Stimulated activated CD4-positive, alpha-beta T cell treated with anti-CD3 and anti-CD28 coated beads, Interleukin-1b, Interleukin-23, amount 100 ng/mL, for 48 hours (primary cell): Measurements from ENCODE around the gene MCM7.

Source experiments
- DNase-seq: peaks from one replicate; pipeline ENCODE4 v3.0.0-alpha.2; 2020

The MCM7 gene

DNA sequence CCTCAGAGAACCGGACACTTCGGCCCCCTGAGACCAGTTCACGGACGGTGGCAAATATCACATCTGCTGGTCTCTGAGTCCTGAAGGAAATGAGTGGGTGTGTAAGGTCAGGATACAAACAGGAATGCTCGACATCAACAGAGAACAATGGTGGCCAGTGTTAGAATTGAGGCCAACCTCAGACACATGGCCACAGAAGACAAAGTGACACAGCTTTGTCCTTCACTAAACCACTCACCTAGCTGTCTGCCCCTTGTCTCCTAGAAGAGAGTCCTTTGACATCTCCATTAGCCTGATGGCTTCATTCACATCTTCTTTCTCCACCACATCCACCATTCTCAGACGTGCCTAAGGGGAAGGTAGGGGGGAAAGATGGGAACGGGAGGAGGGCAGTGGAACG lies 8.1 kb downstream of the MCM7 start:
- DNase-seq: no peak

DNA sequence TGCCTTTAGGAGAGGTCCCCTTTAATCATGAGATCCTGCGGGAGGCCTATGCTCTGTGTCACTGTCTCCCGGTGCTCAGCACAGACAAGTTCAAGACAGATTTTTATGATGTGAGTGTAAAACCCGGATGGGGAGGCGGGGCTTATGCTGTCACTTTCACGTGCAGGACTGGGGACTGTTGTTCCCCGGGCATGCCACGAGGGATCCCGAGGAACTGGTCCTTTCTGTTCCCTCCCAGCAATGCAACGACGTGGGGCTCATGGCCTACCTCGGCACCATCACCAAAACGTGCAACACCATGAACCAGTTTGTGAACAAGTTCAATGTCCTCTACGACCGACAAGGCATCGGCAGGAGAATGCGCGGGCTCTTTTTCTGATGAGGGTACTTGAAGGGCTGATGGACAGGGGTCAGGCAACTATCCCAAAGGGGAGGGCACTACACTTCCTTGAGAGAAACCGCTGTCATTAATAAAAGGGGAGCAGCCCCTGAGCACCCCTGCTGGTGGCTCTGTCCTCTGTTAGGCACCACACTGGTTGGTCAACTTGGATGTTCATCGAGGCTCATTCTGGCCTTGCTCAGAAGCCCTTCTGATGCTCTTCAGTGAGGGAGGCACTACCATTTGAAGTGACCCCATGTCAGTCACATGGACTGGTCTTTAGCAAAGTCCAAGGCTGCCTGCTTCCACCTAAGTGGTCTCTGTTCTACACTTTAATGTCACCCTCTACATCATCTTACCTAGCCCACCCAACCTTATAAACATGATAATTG lies 9.6 kb downstream of the MCM7 start:
- DNase-seq: peak; percentile 22

DNA sequence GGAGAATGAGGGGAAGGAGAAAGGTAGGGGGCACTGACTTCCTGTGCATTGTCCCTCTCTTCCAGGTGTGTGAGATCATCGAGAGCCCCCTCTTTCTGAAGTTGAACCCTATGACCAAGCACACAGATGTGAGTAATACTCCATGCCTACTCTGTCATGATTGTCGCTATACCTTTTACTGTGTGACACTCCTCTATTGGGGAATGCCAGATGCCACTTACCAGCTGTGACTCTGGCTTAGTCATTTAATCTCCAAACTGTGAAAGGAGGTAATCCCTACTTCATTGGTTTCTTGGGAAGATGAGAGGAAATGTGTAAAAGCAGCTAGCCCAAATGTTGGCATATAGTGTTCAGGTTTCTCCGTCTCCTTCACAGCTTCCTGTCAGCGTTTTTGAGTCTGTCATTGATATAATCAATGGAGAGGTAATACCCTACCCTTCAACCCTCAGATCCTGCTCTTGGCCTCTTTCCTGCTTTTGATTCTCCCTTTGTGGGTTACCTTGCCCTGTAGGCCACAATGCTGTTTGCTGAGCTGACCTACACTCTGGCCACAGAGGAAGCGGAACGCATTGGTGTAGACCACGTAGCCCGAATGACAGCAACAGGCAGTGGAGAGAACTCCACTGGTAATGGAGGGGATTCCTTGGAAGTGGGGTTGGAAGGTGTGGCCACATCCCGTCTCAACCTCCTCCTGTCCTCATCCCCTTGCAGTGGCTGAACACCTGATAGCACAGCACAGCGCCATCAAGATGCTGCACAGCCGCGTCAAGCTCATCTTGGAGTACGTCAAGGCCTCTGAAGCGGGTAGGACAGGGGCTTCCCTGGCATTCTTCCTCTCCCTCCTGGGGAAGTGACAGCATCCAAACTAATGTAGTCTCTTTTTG lies 10.4 kb downstream of the MCM7 start:
- DNase-seq: no peak

DNA sequence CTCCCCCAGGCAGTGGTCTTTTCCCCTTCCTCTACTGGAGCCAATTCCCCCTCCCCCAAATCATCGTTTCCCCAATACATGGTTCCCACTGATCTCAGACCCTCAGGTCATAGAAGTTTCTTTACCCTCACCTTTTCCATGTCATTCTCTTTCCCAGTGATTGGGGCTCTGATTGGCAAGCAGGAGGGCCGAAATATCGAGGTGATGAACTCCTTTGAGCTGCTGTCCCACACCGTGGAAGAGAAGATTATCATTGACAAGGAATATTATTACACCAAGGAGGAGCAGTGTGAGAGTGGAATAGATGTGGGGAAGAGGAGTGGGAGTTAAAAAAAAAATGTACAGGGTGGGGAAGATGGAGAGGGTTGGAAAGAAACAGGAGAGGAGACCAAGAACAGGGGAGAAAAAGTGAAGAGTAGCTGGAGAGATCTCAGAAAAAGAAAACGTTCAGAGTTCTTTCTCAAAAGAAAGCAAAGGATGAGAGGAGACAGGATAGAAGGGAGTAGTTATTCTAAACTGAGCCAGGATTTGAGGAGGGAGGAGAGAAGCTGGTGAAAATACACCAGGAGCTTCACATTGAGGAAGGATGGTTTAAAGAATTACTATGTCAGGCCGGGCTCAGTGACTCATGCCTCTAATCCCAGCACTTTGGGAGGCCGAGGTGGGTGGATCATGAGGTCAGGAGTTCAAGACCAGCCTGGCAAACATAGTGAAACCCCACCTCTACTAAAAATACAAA lies 11.6 kb downstream of the MCM7 start:
- no peak for DNase-seq

DNA sequence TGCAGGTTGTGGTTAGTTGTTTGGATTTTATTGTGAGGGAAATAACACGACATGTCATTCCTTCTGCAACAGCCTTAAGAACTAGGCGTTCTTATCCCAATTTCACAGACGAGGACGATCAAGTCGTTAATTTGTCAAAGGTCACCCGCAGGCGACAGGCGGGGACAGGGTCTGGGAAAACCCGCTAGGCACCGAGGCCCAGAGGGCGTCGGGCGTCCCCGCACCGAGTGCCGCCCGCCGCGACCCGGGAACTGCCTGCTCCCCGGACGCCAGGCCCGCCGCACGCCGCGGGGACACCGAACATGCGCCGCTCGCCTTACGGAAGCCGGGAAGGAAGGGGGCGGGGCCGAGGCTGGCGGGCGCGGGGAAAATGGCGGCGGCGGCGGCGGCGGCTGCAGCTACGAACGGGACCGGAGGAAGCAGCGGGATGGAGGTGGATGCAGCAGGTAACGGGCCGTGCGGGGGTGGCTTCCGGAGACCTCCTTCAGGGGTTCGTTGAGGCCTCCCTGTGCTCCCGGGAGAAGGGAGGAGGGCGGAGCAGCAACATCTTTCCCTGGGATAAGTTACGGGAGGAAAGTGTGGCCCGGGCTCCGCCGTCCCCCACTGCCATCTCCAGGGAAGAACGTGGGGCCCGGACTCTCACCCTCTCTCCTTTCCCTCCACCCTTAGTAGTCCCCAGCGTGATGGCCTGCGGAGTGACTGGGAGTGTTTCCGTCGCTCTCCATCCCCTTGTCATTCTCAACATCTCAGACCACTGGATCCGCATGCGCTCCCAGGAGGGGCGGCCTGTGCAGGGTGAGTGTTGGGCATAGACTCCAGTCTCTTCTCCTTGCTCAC lies 12.4 kb downstream of the MCM7 start, which contains the start of gene COPS6:
Gene COPS6 (plus strand): TSS at position 349 of the 837 bp plus-strand sequence. CDS start 22 bp downstream, at position 371.
- peak; percentile 83 for DNase-seq

DNA sequence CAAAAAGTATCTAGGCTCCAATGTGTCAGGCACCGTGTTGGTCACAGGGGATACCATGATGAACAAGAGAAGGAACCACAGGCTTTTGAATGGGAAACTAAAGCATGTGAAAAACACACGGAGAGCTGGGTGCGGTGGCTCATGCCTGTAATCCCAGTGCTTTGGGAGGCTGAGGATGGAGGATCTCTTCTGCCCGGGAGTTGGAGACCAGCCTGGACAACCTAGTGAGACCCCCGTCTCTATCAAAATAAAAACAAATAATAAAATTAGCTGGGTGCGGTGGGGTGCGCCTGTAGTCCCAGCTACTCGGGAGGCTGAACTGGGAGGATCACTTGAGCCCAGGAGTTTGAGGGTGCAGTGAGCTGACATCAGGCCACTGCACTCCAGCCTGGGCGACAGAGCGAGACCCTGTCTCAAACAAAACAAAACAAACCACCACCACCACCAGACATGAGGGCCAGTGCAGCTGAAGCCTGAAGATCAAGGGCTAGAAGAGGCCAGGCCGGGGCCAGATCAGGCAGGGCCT lies 13.0 kb downstream of the MCM7 start:
- DNase-seq: no peak

DNA sequence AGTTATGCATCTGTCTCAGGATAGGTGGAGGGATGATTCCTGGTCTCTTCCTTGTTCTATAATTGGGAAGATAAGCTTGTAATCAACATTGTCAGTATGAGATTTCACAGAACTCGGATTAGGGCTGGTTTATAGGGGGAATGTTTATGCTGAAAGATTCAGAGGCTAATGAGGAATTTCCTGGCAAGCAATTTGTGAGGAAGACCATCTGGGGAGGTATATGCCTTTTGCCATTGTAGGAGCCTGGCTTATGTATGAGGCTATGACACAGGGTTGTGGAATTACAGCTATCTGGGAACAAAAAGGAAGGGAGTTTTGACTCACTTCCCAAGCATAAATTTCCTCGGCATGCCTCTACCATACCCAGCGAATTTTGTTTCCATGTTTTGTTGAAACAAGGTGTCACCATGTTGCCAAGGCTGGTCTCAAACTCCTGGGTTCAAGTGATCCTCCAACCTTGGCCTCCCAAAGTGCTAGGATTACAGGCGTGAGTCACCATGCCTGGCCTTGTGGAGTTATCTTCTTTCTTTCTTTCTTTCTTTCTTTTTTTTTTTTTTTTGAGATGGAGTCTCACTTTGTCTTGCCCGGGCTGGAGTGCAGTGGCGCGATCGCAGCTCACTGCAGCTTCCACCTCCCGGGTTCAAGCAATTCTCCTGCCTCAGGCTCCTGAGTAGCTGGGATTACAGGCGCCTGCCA lies 14.0 kb downstream of the MCM7 start:
- DNase-seq: no peak

DNA sequence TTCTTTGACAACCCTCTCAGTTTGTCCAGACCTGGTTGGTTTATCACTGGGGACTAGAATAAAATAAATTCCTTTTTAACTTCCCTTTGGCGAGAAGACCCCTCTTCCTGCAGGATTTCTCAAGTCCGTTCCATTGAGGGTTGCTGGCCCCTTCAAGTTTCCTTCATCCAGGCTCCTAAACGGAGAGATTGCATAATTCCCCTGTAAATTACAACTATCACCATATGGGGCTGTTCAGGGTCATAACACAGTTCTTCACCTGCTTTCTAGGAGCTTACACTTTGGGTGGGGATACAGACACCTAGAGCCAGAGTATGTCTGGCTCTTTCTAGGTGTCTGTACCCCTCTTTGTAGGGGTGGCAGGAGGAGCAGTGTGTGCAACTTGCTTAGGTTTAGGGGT lies 15.7 kb downstream of the MCM7 start:
- DNase-seq: no peak

DNA sequence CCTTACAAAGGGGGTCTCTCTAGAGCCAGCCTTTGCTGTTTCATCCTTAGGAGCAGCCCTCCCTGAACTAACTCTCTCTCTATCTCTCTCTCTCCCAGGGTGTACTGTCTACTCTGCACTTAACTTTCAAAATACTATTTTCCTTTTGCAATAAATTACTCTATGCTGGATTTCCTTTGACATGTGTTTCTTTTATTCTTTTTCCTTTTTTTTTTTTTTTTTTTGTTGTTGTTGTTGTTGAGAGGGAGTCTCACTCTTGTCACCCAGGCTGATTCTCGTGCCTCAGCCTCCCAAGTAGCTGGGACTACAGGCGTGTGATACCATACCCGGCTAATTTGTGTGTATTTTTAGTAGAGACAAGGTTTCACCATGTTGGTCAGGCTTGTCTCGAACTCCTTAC lies 18.2 kb downstream of the MCM7 start:
- DNase-seq: no peak

DNA sequence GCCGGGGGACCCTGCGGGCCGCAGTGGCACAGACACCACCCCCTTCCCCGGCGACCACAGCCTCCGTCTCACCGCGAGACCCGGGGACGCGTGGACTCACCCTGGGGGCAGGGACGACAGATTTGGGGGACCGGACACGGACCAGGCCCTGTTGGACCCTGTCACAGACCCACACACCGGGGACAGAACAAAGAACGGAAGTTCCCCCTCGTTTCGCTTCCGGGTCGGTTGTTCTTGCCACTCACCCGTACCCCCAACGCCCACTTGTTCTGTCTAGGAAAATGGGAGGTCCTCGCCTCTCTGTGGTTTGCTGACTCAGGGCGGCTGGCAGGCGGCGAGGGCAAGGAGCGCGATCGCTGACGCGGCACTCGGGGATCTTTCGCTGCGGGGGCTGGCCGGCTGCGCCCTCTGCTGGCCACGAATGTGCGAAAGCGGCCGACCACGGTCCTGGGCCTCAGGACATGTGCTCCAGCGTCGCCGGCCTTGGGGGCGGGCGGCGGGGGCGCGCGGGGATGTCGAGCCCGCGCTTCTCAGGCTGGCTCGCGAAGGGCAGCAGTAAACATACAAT lies 19.6 kb downstream of the MCM7 start, which contains the start of gene ZNF3:
Gene ZNF3 (minus strand): TSS at position 189 of the 568 bp plus-strand sequence. CDS start 4,366 bp downstream, outside the sequence.
- peak; percentile 99 for DNase-seq

DNA sequence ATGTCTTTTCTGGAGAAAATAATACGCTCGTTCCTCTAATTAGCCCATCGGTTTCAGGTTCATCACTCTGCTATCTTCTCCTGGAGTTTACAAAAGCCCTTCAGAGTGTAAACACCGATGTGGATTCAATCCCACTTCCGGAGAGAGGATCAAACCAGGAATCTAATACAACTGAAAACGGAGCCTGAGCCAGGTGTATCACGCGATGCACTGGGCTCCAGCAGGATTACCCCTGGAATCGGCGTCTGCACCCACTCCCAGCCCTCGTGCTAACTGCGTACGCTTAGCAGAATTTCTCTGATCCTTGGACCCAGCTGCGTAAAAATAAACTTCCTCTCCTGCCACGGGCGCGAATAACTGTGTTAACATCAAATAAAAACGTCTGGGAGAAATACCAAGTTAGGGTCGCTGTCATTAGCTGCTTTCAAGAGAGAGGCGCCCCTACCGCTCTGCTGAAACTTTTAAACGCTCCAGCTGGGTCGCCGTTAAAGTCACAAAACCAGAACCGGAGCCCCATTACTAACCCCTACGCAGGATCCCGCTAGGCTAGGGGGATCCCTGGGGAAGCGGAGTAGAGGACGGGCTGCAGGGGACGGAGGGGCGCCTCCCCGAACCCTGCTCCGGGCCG lies 20.2 kb downstream of the MCM7 start:
- DNase-seq: no peak

DNA sequence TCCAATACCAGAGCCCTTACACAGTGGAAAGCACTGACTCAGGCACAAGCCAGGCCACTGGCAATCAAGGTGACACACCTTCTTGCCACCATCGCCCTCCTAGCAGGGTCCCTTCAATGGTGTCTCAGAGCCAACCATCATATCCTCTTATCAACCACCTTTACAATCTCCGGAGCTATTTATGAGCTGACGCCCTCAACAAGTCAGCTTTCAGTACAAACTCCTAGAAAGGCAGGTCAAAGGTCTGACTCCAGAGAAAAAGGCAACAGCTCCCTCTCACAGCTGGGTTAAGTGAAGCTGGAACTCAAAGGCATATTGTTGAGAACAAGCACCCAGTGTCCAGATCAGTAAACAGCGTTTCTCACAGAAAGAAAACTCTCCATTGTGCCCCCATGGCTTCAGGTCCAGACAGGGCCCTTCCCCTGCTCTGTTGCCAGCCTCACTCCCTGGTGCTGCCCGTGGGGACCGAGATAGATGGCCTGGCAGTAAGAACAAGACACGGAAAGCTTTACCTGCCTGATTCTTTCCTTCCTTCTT lies 22.1 kb downstream of the MCM7 start:
- no peak for DNase-seq

DNA sequence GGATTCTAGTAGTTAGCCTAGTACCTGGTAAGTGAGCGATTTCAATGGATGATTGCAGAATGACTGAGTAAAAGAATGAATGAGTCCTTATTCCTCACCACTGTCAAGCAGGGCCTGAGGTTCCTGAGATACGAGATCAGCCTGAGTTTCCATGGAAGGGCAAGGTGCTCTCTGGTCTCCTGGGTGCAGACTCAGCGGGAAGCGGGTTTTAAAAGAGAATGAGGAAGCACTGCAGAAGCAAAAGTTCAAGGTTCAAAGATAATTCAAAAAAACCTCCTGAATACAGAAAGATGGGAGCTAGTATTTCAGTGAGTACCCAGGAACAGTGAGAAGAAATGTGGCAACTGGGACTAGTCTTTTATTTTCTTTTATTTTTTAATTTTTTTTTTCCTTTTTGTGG lies 24.0 kb downstream of the MCM7 start:
- DNase-seq: no peak

DNA sequence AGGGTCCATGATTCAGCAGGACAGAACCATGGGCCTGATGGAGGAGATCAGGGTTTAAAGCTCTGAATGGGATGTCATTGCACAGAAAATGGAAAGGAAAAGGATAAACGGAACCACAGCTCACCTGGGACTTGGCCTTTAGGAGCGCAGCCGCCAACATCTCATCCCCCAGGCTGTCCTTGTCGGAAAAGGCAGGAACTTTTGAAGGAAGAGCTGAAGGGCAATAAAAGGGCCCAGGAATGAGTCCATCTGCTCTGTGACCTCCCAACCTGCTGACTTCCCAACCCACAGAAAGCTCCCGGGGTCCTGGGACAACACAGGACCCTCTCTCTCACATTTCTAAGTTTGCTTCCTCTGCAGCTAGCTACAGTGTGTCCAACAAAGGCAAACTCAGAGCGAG lies 25.8 kb downstream of the MCM7 start:
- DNase-seq: no peak

DNA sequence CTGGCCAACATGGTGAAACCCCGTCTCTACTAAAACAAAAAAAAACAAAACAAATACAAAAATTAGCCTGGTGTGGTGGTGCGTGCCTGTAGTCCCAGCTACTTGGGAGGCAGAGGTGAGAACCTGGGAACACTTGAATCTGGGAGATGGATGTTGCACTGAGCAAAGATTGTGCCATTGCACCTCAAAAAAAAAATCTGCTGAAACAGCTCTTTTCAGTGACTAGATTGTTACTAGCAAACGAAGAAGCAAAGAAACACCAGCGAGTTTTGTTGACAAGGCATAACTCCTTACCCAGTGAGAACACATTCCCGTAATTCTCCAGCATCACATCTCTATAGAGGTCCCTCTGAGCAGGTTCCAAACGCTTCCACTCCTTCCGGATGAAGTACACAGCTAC lies 26.4 kb downstream of the MCM7 start:
- no peak for DNase-seq

DNA sequence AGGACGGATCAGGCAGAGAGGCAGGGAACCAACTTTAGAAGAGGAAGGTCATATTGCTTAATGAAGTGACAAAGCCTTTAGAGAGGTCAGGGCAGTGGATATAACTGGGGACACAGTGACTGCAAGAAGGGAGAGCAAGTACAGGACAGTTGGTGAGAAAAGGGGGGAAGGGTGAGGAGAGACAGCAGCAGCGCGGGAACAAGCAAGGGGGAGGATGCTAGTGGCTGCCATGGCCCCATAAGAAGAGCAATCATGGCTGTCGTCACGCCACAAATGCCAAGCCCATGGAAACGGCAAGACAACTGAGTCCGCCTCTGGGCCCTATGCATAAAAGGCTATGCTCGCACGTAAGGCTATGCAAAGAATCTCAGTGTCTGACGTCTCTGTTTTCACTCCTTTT lies 28.7 kb downstream of the MCM7 start:
- no peak for DNase-seq

DNA sequence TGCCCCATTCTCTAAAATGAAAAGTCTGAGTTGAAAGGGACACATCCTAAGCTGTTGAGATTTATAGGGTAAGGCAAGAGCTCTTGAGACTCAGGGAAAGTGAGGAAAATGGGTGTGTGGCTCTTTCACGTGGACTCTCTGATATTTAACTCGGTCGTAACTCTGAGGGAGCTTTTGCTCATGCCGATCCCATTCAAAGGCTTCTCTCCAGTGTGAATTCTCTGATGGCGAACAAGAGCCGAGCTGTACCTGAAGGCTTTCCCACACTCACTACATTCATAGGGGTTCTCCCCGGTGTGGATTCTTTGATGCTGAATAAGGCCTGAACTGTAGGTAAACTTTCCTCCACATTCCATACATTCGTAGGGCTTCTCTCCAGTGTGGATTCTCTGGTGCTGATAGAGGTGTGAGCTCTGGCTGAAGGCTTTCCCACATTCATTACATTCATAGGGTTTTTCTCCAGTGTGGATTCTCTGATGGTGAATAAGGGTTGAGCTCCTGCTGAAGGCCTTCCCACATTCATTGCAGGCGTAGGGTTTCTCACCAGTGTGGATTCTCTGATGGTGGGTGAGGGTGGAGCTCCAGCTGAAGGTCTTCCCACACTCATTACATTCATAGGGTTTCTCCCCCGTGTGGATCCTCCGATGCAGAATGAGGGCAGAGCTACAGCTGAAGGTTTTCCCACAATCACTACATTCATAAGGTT lies 30.0 kb downstream of the MCM7 start:
- DNase-seq: no peak

DNA sequence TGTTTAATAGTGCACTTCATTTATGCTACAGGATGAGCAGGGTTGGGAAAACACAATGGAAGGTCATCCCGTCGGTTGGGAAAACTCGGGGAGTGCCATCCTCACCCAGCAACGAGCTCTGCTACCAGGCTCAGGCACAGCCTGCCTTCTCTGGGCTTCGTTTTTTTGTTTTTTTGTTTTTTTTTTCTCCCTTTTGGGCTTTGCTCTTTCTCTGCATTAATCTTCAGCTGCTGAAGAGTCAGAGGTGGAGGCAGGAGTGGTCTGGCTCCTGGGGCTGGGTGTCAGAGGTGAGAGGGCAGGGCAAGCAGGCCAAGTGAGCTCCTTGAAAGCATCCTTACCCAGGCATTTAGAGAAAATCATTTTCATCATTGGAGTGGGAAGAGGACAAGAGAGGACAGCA lies 31.2 kb downstream of the MCM7 start:
- DNase-seq: no peak

DNA sequence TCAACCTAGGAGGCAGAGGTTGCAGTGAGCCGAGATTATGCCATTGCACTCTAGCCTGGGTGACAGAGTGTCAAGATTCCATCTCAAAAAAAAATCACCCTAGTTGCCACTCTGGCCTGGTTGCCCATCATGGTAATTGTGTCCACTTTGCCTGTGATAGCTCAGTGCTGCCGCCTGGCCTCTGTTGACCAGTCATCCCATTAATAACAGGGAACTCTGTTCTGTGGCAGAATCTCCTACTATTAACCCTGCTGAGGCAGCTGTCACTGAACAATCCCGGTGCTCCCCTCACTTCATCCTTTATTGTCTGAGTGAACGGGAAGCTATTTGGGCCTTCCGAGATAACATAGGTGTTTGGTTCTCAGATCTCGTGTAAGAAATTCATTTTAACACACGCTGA lies 34.2 kb downstream of the MCM7 start:
- DNase-seq: no peak
